ENCODE results near the gene MMP12.
A peak's percentile ranks its signal among the peaks of the same experiment; 100 is the strongest.

Gene MMP12

DNA sequence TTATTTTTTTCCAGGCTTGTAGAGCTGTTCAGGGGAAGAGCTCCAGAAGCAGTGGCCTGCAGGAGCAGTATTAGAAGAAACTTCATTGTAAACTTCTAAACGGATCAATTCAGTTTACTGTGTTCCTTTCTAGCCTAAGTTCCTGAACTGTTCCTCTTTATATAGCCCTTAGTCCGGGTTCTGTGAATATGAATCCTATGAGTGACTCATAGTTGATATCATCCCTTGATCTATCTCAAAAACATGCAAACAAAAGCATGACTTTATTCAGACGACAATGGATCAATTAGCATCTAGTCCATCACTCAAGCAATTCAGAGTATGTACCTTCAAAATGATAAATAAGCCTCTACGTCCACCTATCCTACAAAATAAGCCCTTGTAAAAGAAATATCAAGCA, at the start of gene MMP12:
Gene MMP12 (minus strand): TSS at position 131 of the 400 bp plus-strand sequence. CDS start 45 bp downstream, at position 86.
- TF ChIP-seq, protein P1, sequence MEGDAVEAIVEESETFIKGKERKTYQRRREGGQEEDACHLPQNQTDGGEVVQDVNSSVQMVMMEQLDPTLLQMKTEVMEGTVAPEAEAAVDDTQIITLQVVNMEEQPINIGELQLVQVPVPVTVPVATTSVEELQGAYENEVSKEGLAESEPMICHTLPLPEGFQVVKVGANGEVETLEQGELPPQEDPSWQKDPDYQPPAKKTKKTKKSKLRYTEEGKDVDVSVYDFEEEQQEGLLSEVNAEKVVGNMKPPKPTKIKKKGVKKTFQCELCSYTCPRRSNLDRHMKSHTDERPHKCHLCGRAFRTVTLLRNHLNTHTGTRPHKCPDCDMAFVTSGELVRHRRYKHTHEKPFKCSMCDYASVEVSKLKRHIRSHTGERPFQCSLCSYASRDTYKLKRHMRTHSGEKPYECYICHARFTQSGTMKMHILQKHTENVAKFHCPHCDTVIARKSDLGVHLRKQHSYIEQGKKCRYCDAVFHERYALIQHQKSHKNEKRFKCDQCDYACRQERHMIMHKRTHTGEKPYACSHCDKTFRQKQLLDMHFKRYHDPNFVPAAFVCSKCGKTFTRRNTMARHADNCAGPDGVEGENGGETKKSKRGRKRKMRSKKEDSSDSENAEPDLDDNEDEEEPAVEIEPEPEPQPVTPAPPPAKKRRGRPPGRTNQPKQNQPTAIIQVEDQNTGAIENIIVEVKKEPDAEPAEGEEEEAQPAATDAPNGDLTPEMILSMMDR (IDR thresholded peaks at IDR 0.05; ENCODE audit: control insufficient read depth, insufficient read depth, low read depth, low read length, missing control alignments) = no peak
- H3K4me3 ChIP-seq (ENCODE audit: control insufficient read depth, low read depth, low read length) = no peak within 1 kb of the TSS
- no peak for DNase-seq (ENCODE audit: low read depth)

DNA sequence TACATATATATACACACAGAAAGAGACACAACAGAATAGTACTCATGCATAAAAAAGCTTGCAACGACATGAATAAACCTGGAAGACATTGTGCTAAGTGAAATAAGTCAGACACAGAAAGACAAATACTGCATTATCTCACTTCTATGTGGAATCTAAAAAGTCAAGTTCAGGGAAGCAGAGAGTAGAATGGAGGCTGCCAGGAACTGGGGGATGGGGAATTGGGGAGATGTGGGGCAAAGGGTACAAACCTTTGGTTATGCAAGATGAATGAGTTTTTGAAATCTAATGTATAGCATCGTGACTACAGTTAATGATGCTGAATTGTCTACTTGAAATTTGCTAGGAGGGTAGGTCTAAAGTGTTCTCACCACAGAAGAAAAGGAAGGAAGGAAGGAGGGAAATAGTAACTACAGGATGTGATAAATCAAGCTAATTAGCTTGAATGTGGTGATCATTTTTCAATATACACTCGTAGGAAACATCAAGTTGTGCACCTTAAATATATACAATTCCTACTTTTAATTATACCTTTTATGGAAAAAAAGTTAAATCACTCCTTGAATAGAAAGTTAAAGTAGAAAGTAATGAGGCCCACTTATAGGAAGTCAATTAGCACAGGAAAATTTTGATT, 46.9 kb upstream of the MMP12 start:
- TF ChIP-seq, protein P1 (IDR thresholded peaks at IDR 0.05; ENCODE audit: control insufficient read depth, insufficient read depth, low read depth, low read length, missing control alignments) = no peak
- H3K4me3 ChIP-seq (ENCODE audit: control insufficient read depth, low read depth, low read length) = no peak overlapping the region
- no peak for DNase-seq (ENCODE audit: low read depth)

DNA sequence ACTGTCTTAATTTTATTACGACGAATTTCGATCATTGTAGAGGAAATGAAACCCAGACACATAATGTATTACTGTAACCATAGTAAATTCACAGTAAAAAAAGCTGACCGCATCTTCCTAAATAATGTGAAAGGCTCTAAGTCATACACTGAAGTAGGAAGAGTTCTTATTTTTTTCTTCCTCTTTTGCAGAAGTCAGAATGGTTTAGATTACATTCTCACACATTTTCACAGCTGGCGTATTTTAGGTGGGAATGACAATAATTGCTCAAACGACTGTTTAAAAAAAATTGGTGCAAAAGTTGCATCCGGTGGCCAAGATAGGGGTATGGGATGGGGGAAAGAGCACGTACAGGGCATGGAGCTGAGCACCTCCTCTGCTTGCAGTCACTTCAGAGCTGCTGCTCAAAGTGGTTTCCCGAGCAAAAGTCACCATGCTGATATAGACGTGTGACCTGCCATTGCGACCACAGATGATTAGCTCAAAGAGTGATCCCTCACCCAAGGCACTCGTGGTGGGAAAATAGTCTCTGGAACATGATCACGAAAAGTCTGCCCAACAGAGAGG, 45.4 kb upstream of the MMP12 start:
- TF ChIP-seq, protein P1 (IDR thresholded peaks at IDR 0.05; ENCODE audit: control insufficient read depth, insufficient read depth, low read depth, low read length, missing control alignments) = no peak
- no peak for DNase-seq (ENCODE audit: low read depth)
- no peak overlapping the region for H3K4me3 ChIP-seq (ENCODE audit: control insufficient read depth, low read depth, low read length)

DNA sequence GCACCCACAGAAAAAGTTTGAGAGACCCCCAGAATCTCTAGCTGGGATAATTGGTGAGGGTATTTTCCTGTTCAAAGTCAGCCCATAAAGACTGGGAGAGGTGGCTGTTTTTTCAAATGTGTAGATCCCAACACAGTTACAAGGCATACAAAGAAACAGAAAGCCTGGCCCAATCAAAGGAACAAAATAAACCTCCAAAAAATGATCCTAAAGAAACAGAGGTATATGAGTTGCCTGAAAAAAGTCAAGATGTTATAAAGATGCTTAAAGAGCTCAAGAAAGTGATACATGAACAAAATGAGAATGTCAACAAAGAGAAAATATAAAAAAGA, 40.2 kb upstream of the MMP12 start:
- no peak overlapping the region for H3K4me3 ChIP-seq (ENCODE audit: control insufficient read depth, low read depth, low read length)
- TF ChIP-seq, protein P1 (IDR thresholded peaks at IDR 0.05; ENCODE audit: control insufficient read depth, insufficient read depth, low read depth, low read length, missing control alignments) = no peak
- no peak for DNase-seq (ENCODE audit: low read depth)

DNA sequence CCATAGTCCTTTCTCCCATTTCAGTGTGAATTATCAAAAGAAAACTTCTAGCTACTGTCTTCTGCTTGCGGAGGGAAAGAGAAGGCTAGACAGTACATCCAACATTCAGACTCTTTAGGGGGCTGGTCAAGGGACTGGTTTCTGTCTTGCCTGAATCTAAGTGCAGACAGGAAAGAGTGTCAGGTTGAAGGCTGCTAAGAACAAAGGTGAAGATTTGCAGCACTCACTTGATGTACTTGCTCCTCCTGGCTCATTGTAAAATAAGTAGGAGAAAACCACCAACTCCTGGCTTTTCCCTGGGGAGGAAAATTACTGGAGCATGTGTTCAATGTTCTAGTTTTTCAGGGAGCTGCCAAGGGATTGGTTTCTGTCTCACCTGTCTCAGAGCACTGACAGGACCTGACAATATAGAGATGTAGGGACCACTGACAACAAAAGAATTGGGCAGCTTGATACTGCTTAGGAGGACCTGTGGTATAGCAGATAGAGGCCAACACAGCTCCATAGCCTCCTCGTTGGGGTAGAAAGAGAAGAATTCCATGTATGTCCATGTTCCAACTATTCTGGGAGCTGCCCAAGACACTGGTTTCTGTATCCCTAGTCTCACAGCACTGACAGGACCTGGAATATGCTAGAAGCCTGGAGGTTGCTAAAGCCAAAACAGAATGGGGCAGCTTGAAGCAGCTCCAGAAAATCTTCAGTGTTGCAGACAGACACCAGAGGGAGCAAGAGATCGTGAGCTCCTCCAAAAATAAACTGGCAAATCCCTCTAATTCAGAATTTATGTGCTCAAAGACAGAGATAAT, 39.7 kb upstream of the MMP12 start:
- DNase-seq (ENCODE audit: low read depth) = no peak
- TF ChIP-seq, protein P1 (IDR thresholded peaks at IDR 0.05; ENCODE audit: control insufficient read depth, insufficient read depth, low read depth, low read length, missing control alignments) = peak; percentile 84
- no peak overlapping the region for H3K4me3 ChIP-seq (ENCODE audit: control insufficient read depth, low read depth, low read length)

DNA sequence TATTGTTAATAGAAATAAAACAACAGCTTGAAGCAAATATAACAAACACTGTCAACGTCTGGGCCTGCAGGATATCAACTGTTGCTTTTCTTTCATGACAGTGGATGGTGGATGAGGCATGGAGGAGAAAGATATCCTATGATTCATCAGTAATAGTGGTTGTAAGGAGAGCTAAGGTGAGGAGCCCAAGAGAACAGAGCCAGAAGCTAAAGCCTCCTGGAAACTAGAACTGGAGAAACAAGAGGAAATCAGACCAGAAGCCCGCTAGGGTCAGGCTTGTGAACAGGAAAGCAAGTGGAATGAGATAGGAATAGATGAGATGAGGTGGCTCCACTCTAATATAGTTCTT, 37.7 kb upstream of the MMP12 start:
- TF ChIP-seq, protein P1 (IDR thresholded peaks at IDR 0.05; ENCODE audit: control insufficient read depth, insufficient read depth, low read depth, low read length, missing control alignments) = no peak
- H3K4me3 ChIP-seq (ENCODE audit: control insufficient read depth, low read depth, low read length) = no peak overlapping the region
- no peak for DNase-seq (ENCODE audit: low read depth)

Data from AG09309 (cell line).